Hepatic stellate cell (primary cell): ENCODE measurements around the gene S1PR2.
"Not testable (repeated sequence)": the region's sequence is repeated elsewhere in the genome, so short reads cannot be mapped to it uniquely, and the experiment has no call there.

Experiments used
- DNase-seq: peaks from one replicate; pipeline ENCODE4 v3.0.0; 2011; ENCODE audit warnings: low spot score

The S1PR2 gene

DNA sequence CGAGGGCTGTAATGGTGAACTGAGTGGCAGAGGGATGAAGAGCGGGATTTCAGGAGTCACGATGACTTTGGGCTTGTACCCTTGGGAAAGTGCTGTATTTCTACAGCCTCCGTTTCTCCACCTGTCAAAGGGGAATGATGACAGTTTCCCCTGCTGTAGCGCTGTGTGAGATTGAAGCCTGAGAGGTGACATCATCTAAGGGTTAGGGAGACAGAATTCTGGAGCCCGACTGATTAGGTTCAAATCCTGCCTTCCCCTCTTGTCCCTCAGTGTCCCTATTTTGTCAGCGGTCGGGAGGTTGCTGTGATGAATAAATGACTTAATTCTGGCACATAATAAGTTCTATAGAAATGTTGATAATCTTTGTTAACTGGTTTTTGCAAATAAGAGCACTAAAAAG, 21.6 kb upstream of the S1PR2 start:
- no peak for DNase-seq

DNA sequence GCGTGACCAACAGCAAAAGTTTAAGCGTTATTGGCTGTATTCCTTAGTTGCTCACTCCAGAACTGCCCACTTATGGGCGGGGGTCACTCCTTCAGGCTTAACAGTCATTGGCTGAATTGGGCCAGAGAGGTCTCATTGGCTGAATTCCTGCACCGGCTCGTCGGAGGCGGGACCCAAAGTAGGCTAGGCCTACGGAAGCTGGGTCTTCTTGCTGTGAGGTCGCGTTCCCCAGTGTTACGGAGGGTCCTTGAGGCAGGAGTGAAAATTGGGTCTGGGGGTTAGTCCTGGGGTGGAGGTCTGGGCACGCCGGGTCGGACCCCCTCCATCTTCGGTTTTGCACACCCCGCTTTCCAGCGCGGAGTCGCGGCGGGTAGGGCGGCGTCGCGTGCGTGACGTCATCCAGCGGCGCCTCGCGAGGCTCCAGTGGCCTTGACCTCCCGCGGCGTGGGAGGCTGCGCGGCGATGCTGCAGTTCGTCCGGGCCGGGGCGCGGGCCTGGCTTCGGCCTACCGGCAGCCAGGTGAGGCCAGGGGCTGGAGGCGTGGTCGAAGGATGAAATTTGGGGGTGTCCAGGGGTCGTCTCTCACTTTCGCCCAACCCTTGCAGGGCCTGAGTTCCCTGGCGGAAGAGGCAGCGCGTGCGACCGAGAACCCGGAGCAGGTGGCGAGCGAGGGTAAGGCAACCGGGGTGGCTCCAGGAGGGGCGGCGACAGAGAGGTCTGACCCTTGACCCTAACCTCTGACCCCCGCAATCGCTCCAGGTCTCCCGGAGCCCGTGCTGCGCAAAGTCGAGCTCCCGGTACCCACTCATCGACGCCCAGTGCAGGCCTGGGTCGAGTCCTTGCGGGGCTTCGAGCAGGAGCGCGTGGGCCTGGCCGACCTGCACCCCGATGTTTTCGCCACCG, 20.9 kb upstream of the S1PR2 start, which contains the start of gene MRPL4:
Gene MRPL4, plus strand, starts transcription at position 423 of the 903 bp plus-strand sequence. Its CDS starts 40 bp downstream, at position 463.
- peak; percentile 99 for DNase-seq

DNA sequence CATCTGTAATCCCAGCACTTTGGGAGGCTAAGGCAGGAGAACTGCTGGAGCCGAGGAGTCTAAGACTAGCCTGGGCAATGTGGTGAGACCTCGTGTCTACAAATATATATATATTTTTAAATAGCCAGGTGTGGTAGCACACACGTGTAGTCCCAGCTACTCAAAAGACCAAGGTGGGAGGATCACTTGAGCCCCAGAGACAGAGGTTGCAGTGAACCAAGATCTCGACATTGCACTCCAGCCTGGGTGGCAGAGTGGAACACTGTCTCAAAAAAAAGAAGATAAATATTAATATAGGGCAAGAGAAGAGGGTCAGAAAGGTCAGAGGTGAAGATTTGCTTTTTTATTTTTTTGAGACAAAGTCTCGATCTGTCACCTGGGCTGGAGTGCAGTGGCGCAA, 15.4 kb upstream of the S1PR2 start:
- DNase-seq, result no peak

DNA sequence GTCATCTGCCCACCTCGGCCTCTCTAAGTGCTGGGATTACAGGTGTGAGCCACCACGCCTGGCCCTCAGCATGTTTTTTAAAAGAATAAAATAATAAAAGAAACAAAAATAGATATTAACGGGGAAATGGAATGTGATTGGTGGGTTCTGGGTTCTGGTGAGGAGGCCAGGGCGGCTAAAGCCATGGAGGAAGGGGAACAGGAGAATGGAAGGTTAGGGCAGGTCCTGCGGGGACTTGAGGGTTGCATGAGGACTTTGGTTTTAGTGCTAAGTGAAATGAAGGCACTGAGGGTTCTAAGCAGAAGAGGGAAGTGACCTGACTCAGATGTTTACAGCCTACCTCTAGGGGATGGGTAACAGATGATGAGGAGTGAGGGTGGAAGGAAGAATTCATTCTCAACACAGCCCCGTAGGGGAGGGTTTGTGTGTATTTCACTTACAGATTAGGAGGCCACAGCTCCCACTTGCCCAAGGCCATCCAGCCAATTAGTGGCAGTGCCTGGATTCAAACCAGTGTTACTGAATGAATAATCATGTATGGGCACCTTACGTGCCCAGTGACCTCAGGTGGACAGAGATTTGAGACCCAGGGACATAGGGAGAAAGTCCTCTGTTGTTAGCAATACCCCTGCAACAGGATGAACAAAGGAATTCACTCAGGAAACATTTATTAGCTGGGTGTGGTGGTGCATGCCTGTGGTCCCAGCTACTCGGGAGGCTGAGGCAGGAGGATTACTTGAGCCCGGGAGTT, 14.2 kb upstream of the S1PR2 start:
- no peak for DNase-seq

DNA sequence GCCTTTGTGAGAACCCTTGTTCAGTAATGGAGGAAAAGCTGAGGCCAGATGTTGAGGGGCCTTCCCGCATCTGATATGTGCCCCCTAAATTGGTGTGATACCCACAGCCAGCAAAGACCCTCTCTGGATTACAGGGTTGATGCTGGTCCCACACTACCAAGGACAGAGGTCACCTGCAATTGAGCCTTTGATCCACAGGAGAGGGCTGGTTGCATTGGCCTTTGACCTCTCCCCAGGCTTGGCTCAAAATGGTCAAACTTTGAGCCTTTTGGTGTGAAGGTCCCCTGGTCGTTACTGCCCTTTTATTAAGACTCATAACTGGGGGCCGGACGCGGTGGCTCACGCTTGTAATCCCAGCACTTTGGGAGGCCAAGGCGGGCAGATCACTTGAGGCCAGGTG, 12.5 kb upstream of the S1PR2 start:
- DNase-seq, result no peak

DNA sequence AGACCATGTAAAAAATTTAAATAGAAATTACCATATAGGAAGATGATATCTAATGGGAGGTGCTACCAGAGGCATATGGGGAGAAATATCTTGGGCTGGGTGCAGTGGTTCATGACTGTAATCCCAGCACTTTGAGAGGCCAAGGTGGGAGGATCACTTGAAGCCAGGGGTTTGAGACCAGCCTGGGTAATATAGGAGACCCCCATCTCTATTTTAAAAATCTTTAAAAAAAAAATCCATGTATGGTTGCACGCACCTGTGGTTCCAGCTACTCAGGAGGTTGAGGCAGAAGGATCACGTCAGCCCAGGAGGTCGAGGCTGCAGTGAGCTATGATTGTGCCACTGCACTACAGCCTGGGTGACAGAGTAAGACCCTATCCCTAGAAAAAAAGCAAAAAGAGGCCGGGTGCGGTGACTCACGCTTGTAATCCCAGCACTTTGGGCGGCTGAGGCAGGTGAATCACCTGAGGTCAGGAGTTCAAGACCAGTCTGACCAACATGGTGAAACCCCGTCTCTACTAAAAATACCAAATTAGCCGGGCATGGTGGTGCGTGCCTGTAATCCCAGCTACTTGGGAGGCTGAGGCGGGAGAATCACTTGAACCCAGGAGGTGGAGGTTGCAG, 10.8 kb upstream of the S1PR2 start:
- not testable (repeated sequence) for DNase-seq

DNA sequence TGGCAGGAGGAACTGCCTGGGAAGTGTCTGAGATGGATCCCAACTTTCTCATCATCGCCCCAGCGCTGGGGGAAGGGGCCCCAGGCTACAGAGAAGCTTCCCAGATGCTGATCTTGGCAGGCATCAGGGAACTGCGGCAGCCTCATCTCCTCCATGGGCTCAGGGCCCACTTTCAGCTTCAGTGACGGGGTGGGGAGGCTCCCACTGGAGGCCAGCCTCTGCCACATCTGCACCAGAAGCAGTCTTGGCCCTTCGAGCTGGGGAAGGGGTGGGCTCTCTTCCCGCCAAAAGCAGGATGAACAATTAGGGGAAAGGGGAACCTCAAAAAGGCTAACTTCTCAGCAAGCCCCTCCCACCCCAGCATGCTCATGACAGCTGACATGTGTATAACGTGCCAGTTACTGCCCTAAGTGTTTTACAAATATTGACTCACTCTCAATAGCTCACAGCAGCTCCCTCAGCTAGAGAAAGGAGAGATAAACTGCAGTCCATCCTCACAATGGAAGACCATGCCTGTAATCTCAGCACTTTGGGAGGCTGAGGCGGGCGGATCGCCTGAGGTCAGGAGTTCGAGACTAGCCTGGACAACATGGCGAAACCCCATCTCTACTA, 7.1 kb upstream of the S1PR2 start:
- DNase-seq, result peak; percentile 75

DNA sequence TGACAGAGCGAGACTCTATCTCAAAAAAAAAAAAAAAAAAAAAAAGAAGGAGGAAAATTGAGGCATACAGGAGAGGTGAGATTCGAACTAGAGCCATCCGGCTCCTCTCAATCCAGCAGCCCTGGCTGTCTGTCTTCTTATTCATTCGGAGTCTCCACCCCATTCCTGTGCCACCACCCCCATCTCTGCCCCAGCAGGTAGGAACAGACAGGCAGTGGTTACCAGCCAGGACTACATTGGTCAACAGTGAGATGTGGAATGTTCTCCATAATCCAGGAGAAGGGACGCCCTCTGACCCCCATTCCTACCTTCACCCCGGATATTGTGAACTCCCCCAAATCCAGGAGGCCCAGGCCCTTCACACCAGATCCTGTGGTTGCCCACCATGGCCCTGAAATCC, 6.6 kb upstream of the S1PR2 start:
- DNase-seq, result no peak

DNA sequence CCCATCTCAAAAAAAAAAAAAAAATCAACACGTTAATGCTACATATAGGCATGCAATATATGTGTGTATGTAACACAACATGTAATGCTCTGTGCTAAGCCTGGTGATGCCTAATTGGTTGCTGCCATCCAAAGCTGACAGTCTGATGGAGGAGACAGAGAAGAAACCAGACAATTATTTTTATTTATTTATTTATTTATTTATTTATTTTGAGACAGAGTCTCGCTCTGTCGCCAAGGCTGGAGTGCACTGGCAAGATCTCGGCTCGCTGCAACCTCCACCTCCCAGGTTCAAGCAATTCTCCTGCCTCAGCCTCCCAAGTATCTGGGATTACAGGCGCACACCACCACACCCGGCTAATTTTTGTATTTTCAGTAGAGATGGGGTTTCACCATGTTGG, 4.3 kb upstream of the S1PR2 start:
- not testable (repeated sequence) for DNase-seq

DNA sequence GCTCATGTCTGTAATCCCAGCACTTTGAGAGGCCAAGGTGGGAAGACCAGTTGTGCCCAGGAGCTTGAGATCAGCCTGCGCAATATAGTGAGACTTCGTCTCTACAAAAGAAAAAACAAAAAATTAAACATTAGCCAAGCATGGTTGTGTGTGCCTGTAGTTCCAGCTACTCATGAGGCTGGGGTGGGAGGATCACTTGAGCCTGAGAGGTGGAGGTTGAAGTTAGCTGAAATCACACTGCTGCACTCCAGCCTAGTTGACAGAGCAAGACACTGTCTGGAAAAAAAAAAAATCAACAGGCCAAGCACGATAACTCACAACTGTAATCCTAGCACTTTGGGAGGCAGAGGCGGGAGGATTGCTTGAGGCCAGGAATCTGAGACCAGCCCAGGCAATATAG, 3.9 kb upstream of the S1PR2 start:
- no peak for DNase-seq

DNA sequence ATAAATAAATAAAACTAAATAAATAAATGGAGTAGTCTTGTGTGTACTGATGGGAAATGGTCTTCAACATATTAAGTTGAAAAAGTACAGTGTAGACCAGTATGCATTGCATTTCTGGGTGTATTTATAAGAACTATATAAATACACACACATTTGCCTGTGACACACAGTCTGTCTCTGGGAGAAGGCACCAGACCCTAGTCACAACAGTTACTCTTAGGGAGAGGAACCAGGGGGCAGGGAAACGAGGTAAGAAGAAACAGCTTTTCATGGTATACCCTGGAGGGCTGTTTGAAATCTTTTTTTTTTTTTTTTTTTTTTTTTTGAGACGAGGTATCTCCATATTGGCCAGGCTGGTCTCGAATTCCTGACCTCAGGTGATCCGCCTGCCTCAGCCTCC, 2.8 kb upstream of the S1PR2 start:
- no peak for DNase-seq

DNA sequence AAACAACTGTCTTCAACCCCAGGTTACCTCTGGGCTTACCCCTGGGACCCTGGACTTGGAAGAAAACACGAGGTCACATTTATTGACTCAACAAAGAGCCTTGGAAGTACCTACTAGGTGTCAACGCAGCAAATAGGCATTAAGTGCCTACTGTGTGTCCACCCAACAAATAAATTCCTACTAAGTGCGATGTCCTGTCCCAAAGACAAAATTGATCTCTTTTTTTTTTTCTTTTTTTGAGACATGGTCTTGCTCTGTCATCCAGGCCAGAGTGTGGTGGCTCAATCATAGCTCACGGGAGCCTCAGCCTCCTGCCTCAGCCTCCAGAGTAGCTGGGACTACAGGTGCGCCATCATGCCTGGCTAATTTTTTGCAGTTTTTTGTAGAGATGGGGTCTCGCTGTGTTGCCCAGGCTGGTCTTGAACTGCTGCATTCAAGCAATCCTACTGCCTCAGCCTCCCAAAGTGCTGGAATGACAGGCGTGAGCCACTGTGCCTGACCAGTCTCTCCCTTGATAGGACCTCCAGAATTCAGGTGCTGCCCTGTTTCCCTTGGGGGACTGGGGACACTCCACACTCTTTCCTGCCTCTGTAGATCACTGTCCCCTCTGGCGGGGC, 589 bp upstream of the S1PR2 start:
- DNase-seq, result no peak

DNA sequence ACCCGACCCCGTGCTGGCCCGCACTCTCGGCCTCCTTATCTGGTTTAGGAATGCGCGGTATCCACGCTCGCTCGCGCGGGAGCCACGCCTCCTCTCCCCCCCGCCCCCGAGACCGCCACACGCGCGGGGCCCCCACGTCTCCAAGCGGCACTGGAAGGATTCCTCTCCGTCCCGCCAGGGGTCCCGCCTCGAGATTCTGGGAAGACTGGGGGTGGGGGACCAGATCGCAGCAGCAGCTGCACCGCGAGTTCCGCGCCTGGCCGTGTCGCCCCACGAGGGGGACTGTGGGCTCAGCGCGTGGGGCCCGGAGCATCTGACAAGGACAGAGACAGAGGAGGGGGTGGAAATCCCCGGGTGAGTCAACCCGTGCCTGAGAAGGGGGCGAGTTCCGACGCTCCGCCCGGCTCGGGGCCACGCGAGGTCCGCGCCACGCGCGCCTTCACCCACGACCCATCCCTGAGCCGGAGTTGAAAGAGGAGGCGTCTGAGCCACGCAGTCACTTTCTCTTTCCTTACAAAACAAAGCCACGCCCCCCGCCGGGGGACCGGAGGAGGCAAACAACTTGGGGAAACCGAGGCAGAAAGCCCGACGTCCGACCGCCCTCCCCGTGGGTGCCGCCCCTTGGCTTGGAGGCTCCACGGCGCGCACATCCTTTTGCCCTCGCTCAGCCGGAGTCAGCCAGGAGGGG, 814 bp downstream of the S1PR2 start:
- peak; percentile 73 for DNase-seq

DNA sequence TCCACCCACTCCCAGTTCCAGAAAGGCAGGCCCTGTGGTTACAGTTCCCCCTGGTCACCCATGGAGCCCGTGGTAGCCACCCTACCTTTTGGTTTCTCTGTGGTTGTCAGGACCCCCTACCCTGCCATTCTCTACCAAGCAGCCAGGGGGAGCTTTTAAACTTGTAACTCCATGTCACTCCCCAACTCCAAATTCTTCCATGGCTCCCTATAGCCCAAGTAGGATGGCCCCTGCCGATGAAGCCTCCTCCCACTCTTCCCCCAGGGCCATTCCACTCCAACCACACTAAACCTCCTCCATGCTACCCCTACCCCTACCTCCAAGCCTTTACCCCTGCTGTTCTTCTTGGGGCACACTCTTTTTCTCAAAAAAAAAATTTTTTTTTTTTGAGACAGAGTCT, 2.2 kb downstream of the S1PR2 start:
- DNase-seq, result peak; percentile 65

DNA sequence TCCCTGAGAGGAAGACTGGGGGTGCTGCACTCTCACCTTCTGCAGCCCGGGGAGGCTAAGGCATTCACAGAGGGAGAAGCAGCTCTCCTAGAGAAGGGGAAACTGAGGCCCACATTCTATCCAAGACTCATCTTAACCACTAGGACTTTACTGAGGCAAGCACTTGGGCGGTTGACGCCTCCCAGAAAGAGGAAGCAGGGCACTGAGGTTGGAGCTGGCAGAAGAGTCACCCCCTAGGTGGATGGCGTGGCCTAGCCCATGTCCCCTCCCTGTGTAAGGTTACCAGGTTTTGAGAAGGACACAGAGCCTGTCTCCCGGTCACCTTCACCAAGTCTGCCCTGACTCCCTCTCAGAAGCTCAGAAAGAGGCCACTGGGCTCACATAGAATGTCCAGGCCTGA, 2.7 kb downstream of the S1PR2 start:
- DNase-seq, result no peak

DNA sequence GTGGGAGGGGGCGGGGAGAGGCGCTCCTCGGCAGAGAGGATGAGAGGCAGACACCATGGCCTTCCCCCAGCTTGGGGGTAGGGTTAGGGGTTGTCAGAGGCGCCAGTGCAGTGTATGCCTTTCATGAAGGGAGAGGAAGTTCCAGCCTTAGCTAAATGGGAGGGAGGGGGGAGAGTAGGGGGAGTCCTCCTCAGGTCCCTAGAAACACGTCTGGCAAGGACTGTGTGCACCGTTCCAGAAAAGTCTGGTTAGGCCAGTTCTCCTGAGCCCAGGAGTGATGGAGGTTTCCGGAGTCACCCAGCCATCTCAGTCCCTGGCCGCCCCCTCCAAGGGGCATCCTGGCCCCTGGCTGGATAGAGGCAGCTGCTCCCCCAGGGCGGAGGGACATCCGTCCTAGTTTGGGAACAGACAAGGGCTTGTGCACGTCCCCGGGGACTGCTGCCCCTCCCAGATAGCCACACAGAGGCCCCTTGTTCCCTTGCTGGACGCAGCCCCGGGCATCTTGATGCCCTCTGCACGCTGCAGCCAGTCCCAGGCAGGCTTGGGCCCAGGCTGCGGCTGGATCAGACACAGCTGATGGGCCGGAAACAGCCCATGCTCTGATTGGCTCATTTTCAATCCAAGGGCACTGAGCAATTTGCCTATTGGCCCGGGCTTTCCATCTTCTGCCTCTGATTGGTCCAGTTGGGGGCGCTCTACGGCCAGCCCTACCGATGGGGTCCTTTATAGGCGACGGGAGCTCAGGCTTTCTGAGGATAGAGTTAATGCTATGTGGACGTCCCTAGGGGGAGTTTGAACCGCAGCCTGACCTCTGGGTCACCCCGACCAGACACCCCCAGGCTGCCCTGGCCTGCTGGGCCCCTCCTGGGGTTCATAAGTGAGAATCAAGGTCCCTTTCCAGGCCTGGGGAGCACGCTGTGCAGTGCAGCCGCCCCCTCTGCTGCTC, 3.8 kb downstream of the S1PR2 start:
- DNase-seq, result peak; percentile 42

DNA sequence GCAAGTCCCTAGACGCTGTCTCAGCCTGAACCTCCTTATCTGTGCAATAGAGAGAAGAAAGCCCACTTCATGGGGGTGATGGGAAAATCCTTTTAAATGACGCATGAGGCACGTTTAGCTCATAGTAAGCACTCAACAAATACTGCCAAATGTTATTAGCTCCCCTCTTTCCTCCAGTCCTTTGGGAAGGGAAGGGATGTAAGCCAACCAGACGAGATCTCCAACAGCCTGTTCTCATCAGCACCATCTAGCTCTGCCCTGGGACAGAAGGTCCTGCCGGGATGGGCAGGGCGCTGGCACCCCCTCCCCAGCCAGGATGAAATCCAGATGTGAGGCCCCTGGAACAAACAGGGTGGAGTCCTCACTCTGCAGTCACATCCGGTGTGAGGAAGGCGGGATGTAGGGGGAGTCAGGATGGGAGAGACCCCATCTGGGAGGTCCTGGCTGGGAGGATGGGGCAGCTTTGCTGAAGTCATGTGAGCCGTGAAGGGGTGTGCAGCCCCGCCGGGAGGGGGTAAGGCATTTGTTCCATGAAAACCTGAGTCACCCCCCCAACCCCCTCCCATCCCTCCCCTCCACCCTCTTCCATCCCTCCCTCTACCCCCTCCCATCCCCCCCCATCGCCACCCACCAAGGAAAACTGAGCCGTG, 4.6 kb downstream of the S1PR2 start:
- peak; percentile 42 for DNase-seq

DNA sequence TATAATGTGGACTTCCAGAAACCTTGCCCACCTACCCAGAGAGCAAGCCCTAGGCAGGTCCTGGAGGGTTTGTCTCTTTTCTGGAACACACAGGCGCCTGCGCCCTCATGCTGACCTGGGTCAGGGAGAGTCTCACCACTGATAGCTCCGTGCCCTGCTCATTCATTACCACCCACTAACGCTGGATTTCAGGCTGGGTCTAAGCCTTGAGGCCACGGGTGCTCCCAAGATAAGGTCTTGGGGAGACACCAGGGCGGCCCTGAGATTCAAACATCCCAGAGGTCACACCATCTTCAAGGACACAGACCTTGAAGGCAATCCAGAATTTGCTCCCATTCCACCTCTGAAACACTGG, 5.1 kb downstream of the S1PR2 start:
- DNase-seq, result no peak

DNA sequence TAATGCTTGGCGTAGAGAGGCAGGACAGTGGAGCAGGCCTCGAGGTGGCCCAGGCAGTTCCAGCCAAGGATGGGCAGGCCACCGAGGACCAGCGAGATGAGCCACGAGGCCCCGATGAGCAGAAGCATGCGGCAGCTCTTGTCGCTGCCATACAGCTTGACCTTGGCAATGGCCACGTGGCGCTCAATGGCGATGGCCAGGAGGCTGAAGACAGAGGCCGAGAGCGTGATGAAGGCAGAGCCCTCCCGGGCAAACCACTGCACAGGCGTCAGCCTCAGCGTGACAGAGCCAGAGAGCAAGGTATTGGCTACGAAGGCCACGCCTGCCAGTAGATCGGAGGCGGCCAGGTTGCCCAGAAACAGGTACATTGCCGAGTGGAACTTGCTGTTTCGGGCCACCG, 6.8 kb downstream of the S1PR2 start:
- DNase-seq, result no peak
